Subcutaneous abdominal adipose tissue (tissue), 5 donors: ENCODE results near the gene PWP2.
"Not testable (repeated sequence)": the region's sequence is repeated elsewhere in the genome, so short reads cannot be mapped to it uniquely, and the experiment has no call there.

Experiments
- H3K27ac ChIP-seq: one replicate; pipeline ENCODE4 v1.7.0; 2013; ENCODE audit warnings: low read depth, mild to moderate bottlenecking, inconsistent platforms, low read length, moderate library complexity
- H3K27me3 ChIP-seq, 5 donors: one replicate each; pipeline ENCODE4 v1.7.0; 2013; ENCODE audit warnings: low read length in 5 of 5, inconsistent platforms in 1 of 5; ENCODE audit not compliant: control insufficient read depth in 5 of 5, insufficient read depth in 4 of 5
- H3K36me3 ChIP-seq, 5 donors: one replicate each; pipeline ENCODE4 v1.7.0; 2013; ENCODE audit warnings: low read length in 5 of 5; ENCODE audit not compliant: control insufficient read depth in 5 of 5, insufficient read depth in 5 of 5
- H3K4me1 ChIP-seq, 5 donors: one replicate each; pipeline ENCODE4 v1.7.0; 2013; ENCODE audit warnings: low read length in 5 of 5, mild to moderate bottlenecking in 3 of 5, moderate library complexity in 1 of 5; ENCODE audit not compliant: control insufficient read depth in 5 of 5, insufficient read depth in 5 of 5
- H3K4me3 ChIP-seq, 5 donors: one replicate each; pipeline ENCODE4 v1.7.0; 2013; ENCODE audit warnings: low read length in 5 of 5, low read depth in 1 of 5
- H3K9ac ChIP-seq, 5 donors: one replicate each; pipeline ENCODE4 v1.7.0; 2013; ENCODE audit warnings: low read length in 5 of 5, mild to moderate bottlenecking in 4 of 5, moderate library complexity in 3 of 5
- H3K9me3 ChIP-seq, 5 donors: one replicate each; pipeline ENCODE4 v1.7.0; 2013; ENCODE audit warnings: low read length in 5 of 5; ENCODE audit not compliant: control insufficient read depth in 5 of 5
- donor health status: healthy.
- donor health status: healthy.
- donor health status: healthy.
- donor health status: healthy.
- donor health status: healthy.

The PWP2 gene

GRCh38 chr21:44160821-44161220 is 53.6 kb downstream of the PWP2 start:
- not testable (repeated sequence) for H3K9ac ChIP-seq, H3K27ac ChIP-seq, H3K4me1 ChIP-seq, H3K36me3 ChIP-seq, H3K9me3 ChIP-seq, H3K27me3 ChIP-seq, H3K4me3 ChIP-seq

GRCh38 chr21:44163167-44163653 is 56.0 kb downstream of the PWP2 start:
- H3K36me3 ChIP-seq, H3K27ac ChIP-seq, H3K9ac ChIP-seq, H3K27me3 ChIP-seq, H3K4me3 ChIP-seq, H3K9me3 ChIP-seq, H3K4me1 ChIP-seq: not testable (repeated sequence)

GRCh38 chr21:44165933-44166332 is 58.7 kb downstream of the PWP2 start:
- H3K9ac ChIP-seq, H3K4me1 ChIP-seq, H3K9me3 ChIP-seq, H3K27ac ChIP-seq, H3K36me3 ChIP-seq, H3K4me3 ChIP-seq, H3K27me3 ChIP-seq: not testable (repeated sequence)

DNA sequence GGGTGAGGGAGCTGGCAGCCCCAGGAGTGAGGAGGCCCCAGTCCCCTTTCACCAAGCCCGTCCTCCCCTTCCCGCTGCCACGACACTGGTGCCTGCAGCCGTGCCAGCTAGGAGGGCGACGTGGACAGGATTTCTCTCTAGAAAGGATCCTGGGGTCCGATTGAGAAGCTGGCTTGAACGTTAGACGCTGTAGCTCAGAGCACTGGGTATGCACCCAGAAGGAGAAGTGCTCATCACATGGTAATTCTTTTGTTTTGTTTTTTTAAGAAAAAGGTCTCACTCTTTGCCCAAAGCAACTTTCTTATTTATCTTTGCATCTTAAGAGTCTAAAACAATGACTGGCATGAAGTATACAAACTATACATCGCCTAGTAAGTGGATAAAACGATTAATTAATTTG is 60.3 kb downstream of the PWP2 start:
- not testable (repeated sequence) for H3K9ac ChIP-seq, H3K4me1 ChIP-seq, H3K27me3 ChIP-seq, H3K9me3 ChIP-seq, H3K4me3 ChIP-seq, H3K27ac ChIP-seq, H3K36me3 ChIP-seq

GRCh38 chr21:44170326-44170725 is 63.1 kb downstream of the PWP2 start:
- not testable (repeated sequence) for H3K27ac ChIP-seq, H3K9ac ChIP-seq

GRCh38 chr21:44170863-44171262 is 63.7 kb downstream of the PWP2 start:
- not testable (repeated sequence) for H3K4me1 ChIP-seq, H3K4me3 ChIP-seq, H3K9me3 ChIP-seq, H3K27me3 ChIP-seq, H3K27ac ChIP-seq, H3K9ac ChIP-seq, H3K36me3 ChIP-seq

More at GRCh38 chr21:44170326-44170725, 63.1 kb downstream of the PWP2 start:
- H3K4me3 ChIP-seq, H3K36me3 ChIP-seq, H3K4me1 ChIP-seq, H3K9me3 ChIP-seq, H3K27me3 ChIP-seq: not testable (repeated sequence)

- not testable (repeated sequence) for H3K9ac ChIP-seq, H3K4me3 ChIP-seq, H3K36me3 ChIP-seq, H3K9me3 ChIP-seq, H3K27ac ChIP-seq, H3K4me1 ChIP-seq, H3K27me3 ChIP-seq
These were observed 64.9 kb downstream of the PWP2 start for GRCh38 chr21:44171962-44172572.

GRCh38 chr21:44172741-44173140 is 65.5 kb downstream of the PWP2 start:
- H3K27me3 ChIP-seq, H3K4me3 ChIP-seq, H3K9ac ChIP-seq, H3K9me3 ChIP-seq, H3K4me1 ChIP-seq, H3K36me3 ChIP-seq, H3K27ac ChIP-seq: not testable (repeated sequence)

DNA sequence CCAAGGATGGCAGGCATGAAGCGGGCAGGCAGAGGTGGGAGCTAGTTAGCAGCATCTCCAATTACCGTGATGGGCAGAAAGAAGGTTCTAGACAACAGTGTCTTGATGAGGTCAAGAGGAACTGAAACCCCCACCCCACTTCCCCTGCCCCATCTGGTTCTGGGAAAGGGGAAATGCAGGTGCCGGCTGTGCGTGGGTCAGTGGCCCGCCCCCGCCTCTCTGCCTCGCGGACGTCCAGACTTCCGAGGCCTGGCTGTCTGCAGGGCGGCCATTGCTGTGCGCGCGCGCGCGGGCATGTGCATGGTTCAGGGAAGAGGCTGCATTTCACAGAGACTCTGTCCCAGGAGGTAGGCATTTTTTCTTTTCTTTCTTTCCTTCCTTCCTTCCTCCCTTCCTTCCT is 68.0 kb downstream of the PWP2 start:
- not testable (repeated sequence) for H3K9ac ChIP-seq, H3K36me3 ChIP-seq, H3K9me3 ChIP-seq, H3K27me3 ChIP-seq, H3K4me1 ChIP-seq, H3K27ac ChIP-seq, H3K4me3 ChIP-seq

GRCh38 chr21:44176127-44176526 is 68.9 kb downstream of the PWP2 start:
- H3K4me1 ChIP-seq, H3K9me3 ChIP-seq, H3K4me3 ChIP-seq, H3K9ac ChIP-seq, H3K27ac ChIP-seq, H3K36me3 ChIP-seq, H3K27me3 ChIP-seq: not testable (repeated sequence)
